Bronchial epithelial cell (primary cell): ENCODE measurements around the gene PLEKHA6. TPM values are rescaled to one million over a fixed set of nuclear protein-coding genes. Genes with fewer than 3 reads are reported as not detected.
A peak's percentile ranks its signal among the peaks of the same experiment; 100 is the strongest.

Source experiments
- DNase-seq: peaks from one replicate; pipeline ENCODE4 v3.0.0-alpha.2; 2010; ENCODE audit warnings: low read depth
- FAIRE-seq: peaks from 2 replicates; lab custom pipeline; 2011; peaks lifted over from hg19 to GRCh38; lab: Jason Lieb, UNC
- H3K27me3 ChIP-seq: 2 replicates; pipeline ENCODE4 v1.5.1; 2011; ENCODE audit warnings: low read length; ENCODE audit not compliant: control insufficient read depth, insufficient read depth
- H3K36me3 ChIP-seq: 2 replicates; pipeline ENCODE4 v1.5.1; 2011; ENCODE audit warnings: low read length; ENCODE audit not compliant: control insufficient read depth, insufficient read depth
- H3K4me3 ChIP-seq: 2 replicates; pipeline ENCODE4 v1.5.1; 2011; ENCODE audit warnings: mild to moderate bottlenecking, low read depth, low read length, control low read depth
- total RNA-seq: library from RNA; depleted of rRNA; stranded (reverse); fragments of >200 nt; gene quantifications from 2 replicates; pipeline ENCODE4 v1.2.1, GENCODE V29; 2014
- TF ChIP-seq, protein P1 (sequence below): IDR thresholded peaks from 2 replicates; pipeline ENCODE4 v1.5.1; 2011; ENCODE audit warnings: mild to moderate bottlenecking, moderate library complexity, low read length, control low read depth, inconsistent platforms; ENCODE audit not compliant: insufficient read depth, severe bottlenecking

PLEKHA6 gene
- total RNA-seq, 1 donor from 2014 or later: 2.1 TPM

DNA sequence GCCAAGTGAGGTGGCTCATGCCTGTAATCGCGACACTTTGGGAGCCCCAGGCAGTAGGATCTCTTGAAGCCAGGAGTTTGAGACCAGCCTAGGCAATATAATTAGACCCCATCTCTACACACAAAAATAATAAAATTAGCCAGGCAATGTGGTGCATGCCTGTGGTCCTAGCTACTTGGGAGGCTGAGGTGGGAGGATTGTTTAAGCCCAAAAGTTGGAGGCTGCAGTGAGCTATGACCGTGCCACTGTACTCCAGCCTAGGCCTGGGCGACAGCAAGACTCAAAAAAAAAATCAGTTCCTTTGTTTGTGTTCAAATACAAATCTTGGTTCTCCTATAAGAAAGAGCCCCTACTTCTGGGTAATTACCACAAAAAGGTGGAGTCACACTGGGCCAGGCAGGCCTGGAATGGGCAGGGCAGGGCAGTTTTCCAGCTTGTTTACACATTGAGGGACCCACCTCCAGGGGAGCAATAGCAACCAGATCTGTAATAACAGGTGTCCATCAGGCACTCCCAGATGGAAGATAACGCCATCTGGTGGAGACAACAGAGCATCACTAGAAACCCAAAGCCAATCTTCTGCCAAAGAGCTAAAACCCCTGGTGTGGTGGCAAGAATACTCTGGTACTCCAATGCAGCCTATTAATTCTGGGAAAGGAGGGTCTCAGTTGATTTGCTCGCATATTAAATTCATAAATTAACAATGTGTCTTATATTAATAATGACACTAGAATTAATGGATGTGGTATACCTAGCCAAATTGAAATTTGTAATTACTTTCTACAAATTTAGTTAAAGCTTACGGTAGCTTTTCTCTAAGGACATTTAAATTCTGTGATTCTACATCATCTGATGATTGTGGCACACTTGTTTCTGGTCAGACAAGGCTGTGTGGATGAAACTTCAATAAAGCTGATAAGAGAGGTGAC lies 38.7 kb upstream of the PLEKHA6 start:
- DNase-seq (peak; percentile 82), FAIRE-seq (no peak)
- no peaks in the 10 kb centered on the region for H3K27me3 ChIP-seq
- peaks cover 6% of the 10 kb centered on the region for H3K36me3 ChIP-seq
- TF ChIP-seq, protein P1, sequence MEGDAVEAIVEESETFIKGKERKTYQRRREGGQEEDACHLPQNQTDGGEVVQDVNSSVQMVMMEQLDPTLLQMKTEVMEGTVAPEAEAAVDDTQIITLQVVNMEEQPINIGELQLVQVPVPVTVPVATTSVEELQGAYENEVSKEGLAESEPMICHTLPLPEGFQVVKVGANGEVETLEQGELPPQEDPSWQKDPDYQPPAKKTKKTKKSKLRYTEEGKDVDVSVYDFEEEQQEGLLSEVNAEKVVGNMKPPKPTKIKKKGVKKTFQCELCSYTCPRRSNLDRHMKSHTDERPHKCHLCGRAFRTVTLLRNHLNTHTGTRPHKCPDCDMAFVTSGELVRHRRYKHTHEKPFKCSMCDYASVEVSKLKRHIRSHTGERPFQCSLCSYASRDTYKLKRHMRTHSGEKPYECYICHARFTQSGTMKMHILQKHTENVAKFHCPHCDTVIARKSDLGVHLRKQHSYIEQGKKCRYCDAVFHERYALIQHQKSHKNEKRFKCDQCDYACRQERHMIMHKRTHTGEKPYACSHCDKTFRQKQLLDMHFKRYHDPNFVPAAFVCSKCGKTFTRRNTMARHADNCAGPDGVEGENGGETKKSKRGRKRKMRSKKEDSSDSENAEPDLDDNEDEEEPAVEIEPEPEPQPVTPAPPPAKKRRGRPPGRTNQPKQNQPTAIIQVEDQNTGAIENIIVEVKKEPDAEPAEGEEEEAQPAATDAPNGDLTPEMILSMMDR: peak; percentile 84
- H3K4me3 ChIP-seq: no peak overlapping the region

DNA sequence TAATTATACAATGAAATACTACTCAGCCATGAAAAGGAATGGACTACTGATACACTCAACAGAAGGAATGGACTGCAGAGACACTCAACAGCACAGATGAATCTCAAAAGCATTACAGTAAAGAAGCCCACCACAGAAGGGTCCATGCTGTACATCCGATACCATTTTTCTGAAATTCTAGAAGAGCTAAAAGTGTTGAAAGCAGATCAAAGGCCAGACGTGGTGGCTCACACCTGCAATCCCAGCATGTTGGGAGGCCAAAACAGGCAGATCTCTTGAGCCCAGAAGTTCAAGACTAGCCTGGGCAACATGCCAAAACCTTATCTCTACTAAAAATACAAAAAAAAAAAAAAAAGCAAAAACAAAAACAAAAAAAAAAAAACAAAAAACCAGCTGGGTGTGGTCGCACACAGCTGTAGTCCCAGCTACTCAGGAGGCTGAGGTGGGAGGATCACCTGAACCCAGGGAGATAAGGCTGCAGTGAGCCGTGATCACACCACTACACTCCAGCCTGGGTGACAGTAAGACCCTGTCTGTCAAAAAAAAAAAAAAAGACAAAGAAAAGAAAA lies 36.4 kb upstream of the PLEKHA6 start:
- peaks cover 3% of the 10 kb centered on the region for H3K36me3 ChIP-seq
- FAIRE-seq (no peak), DNase-seq (no peak)
- no peaks in the 10 kb centered on the region for H3K27me3 ChIP-seq
- TF ChIP-seq, protein P1: no peak
- H3K4me3 ChIP-seq: no peak overlapping the region

DNA sequence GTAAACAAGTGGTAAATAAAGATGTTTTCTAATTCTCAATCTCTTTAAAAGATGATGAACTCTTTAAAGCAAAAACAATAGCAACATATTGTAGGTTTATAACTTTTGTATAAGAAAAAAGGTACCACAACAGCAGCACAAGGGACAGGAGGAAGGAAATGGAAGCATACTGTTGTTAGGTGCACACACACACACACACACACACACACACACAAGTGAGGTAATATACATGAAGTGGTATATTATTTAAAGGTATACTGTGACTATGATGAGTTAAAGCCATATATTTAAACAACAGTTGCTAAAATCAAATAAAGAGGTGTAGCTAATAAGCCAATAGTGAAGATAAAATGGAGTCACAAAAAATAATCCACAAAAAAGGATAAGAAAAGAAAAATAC lies 31.9 kb upstream of the PLEKHA6 start:
- FAIRE-seq (no peak), DNase-seq (no peak)
- Histone ChIP-seq H3K4me3 (no peak overlapping the region), H3K27me3 (no peaks in the 10 kb centered on the region), H3K36me3 (no peaks in the 10 kb centered on the region)
- TF ChIP-seq, protein P1: no peak

DNA sequence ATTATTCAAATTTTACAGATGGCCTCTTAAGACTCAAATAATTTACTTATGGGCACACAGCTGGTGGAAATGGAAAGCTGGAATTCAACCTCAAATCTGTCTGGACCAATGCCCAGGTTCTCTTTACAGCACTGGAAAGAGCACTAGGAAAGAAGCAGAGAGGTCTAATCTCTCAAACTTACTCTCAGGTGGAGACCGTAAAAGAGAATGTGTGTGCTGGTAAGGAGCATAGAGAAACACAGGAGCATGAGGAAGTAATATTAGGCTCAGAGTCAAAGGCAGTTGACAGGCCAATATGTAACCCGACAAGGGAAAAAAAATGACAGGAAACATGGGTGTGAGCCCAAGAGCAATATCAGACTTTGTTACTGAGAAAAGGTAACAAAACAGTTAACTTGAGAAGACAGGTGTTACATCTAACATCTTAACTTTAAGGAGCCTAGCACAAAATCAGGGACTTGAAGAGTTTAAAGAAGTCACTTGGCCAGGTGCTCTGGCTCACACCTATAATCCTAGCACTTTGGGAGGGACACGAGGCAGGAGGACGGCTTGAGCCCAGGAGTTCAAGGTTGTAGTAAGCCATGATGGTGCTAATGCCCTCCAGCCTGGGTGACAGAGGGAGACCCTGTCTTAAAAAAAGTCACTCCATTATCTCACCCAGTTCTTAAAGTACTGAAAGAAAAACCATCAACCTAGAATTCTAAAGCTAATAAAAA lies 31.2 kb upstream of the PLEKHA6 start:
- no peak for FAIRE-seq

DNA sequence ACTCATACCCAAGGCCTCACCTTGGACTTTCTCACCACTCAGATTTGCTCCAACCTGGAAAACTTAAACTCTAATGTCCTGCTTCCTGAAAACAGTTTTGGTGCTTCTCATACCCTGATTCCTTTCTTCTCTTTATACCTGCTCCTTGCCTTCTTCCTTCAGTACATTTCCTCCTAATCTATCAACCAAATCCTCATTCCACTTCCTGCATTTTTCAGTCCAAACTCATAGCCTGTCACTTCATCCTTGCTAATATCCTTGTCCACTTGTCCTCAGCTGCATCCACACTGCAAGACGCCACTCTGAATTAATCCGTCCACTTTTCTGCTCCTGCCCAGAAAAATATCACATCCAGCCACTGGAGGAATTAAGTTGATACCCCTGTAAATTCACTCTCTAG lies 26.0 kb upstream of the PLEKHA6 start:
- Histone ChIP-seq H3K27me3 (no peaks in the 10 kb centered on the region), H3K4me3 (no peak overlapping the region), H3K36me3 (no peaks in the 10 kb centered on the region)
- FAIRE-seq (no peak), DNase-seq (no peak)
- TF ChIP-seq, protein P1: no peak

More for the DNA sequence above, 31.2 kb upstream of the PLEKHA6 start:
- Histone ChIP-seq H3K4me3 (no peak overlapping the region), H3K27me3 (no peaks in the 10 kb centered on the region), H3K36me3 (no peaks in the 10 kb centered on the region)
- DNase-seq: no peak
- TF ChIP-seq, protein P1: no peak
